ENCODE data around the gene CAB39L.

The CAB39L gene

DNA sequence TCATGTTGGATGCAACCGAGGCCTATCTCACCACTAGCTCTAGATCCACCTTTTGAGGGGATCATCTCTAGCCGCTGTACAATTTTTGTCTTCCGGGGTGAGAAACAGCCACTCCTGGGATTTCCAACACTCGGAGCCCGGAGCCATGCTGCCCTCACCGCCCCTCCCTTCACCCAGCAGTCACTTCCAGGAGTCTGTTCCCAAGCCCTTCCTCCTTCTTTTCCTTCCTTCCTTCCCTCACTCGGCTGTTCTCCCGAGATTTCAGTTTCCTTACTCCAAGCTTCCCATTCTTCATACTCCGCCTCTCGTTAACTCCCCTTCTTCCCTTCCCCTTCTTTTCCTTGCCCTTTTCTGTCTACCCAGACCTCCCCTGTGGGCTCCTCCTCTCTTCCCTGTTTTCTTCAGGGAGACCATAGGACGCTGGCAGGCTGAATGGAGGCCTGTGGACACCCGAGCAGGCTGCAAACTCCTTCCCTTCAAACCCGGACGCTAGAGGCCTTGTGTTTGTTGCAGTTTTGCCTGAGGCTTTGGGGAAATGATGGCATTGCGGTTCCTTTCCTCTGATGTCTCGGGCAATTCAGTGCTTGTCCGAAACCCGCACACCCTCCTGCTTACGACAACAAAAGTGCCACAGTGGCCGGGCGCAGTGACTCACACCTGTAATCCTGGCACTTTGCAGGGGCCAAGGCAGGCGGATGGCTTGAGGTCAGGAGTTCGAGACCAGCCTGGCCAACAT is 96.0 kb downstream of the CAB39L start:
- ATAC-seq (ENCODE audit: low read depth) (no peak), DNase-seq (ENCODE audit: low spot score) (no peak)
- H3K4me3 ChIP-seq (ENCODE audit: severe bottlenecking): no peak overlapping the region
- no peaks in the 10 kb centered on the region for H3K36me3 ChIP-seq (ENCODE audit: low read depth)
- H3K27ac ChIP-seq (ENCODE audit: poor library complexity, severe bottlenecking): no peak overlapping the region
- no peaks in the 10 kb centered on the region for H3K27me3 ChIP-seq (ENCODE audit: insufficient read depth, poor library complexity, severe bottlenecking)
- TF ChIP-seq, protein P1, sequence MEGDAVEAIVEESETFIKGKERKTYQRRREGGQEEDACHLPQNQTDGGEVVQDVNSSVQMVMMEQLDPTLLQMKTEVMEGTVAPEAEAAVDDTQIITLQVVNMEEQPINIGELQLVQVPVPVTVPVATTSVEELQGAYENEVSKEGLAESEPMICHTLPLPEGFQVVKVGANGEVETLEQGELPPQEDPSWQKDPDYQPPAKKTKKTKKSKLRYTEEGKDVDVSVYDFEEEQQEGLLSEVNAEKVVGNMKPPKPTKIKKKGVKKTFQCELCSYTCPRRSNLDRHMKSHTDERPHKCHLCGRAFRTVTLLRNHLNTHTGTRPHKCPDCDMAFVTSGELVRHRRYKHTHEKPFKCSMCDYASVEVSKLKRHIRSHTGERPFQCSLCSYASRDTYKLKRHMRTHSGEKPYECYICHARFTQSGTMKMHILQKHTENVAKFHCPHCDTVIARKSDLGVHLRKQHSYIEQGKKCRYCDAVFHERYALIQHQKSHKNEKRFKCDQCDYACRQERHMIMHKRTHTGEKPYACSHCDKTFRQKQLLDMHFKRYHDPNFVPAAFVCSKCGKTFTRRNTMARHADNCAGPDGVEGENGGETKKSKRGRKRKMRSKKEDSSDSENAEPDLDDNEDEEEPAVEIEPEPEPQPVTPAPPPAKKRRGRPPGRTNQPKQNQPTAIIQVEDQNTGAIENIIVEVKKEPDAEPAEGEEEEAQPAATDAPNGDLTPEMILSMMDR (IDR thresholded peaks at IDR 0.05; ENCODE audit: poor library complexity, severe bottlenecking): no peak
- H3K9me3 ChIP-seq (ENCODE audit: severe bottlenecking): no peaks in the 10 kb centered on the region
- no peaks in the 10 kb centered on the region for H3K4me1 ChIP-seq (ENCODE audit: insufficient read depth, poor library complexity, severe bottlenecking)

DNA sequence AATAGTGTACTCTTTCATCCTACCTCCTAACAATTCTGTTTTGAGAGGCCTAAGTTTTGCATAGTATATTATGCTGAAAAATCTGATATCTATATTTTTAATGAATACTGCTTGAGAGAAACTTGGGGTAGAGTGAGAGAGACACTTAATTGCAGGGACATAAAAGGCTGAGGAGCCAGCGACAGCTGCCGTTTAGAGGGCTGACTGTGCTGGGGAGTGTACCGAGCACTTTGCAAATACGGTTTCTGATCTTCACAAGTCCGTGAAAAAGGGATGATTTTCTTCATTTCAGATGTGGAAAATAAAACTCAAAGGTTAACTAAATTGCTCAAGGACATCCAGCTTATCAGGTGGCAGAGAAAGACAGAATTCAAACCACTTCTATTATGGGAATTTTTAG is 97.4 kb downstream of the CAB39L start:
- Histone ChIP-seq H3K4me1 (ENCODE audit: insufficient read depth, poor library complexity, severe bottlenecking) (no peaks in the 10 kb centered on the region), H3K27me3 (ENCODE audit: insufficient read depth, poor library complexity, severe bottlenecking) (no peaks in the 10 kb centered on the region), H3K9me3 (ENCODE audit: severe bottlenecking) (no peaks in the 10 kb centered on the region), H3K27ac (ENCODE audit: poor library complexity, severe bottlenecking) (no peak overlapping the region), H3K36me3 (ENCODE audit: low read depth) (no peaks in the 10 kb centered on the region), H3K4me3 (ENCODE audit: severe bottlenecking) (no peak overlapping the region)
- ATAC-seq (ENCODE audit: low read depth) (no peak), DNase-seq (ENCODE audit: low spot score) (no peak)
- TF ChIP-seq, protein P1 (IDR thresholded peaks at IDR 0.05; ENCODE audit: poor library complexity, severe bottlenecking): no peak

DNA sequence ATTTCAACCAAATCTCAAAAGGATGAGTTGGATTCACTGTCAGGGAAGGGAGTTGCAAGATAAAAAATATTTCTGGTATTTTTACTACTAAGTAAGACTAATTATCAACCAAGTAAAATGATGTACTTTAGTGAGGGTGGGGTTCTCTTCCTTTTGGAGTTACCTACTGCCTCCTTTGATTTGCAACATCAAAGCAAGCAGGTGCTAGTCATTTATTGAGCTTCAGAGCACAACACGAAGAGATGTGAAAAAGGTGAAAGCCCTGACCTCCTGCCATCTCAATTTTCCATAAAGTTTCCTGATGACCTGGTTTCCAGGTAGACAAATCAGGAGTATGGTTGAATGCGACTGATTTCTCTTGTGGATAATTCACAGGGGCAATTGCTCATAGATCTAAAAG is 100.1 kb downstream of the CAB39L start:
- H3K36me3 ChIP-seq (ENCODE audit: low read depth): no peaks in the 10 kb centered on the region
- H3K4me3 ChIP-seq (ENCODE audit: severe bottlenecking): no peak overlapping the region
- no peaks in the 10 kb centered on the region for H3K27me3 ChIP-seq (ENCODE audit: insufficient read depth, poor library complexity, severe bottlenecking)
- no peak for ATAC-seq (ENCODE audit: low read depth)
- no peak for DNase-seq (ENCODE audit: low spot score)
- no peaks in the 10 kb centered on the region for H3K9me3 ChIP-seq (ENCODE audit: severe bottlenecking)
- H3K4me1 ChIP-seq (ENCODE audit: insufficient read depth, poor library complexity, severe bottlenecking): no peaks in the 10 kb centered on the region
- H3K27ac ChIP-seq (ENCODE audit: poor library complexity, severe bottlenecking): no peak overlapping the region
- TF ChIP-seq, protein P1 (IDR thresholded peaks at IDR 0.05; ENCODE audit: poor library complexity, severe bottlenecking): no peak

DNA sequence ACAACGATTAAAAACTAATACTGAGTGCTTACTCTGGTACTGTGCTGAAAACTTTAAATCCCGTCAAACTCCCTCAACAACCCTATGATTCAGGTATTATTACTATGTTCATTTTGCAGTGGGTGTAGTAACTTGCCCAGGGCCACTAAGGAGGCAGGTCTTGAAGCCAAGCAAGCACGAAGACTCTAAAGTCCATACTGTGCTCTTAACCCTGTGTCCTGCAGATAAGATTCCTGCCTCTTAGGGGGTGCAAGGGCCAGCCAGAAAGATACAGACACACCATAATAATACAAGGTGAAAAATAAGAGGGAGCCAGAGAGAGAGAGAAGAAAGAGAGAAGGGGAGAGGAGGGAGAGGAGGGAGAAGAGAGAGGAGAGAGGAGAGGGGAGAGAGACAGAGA is 100.6 kb downstream of the CAB39L start:
- Histone ChIP-seq H3K27ac (ENCODE audit: poor library complexity, severe bottlenecking) (no peak overlapping the region), H3K36me3 (ENCODE audit: low read depth) (no peaks in the 10 kb centered on the region), H3K27me3 (ENCODE audit: insufficient read depth, poor library complexity, severe bottlenecking) (no peaks in the 10 kb centered on the region), H3K4me3 (ENCODE audit: severe bottlenecking) (no peak overlapping the region), H3K9me3 (ENCODE audit: severe bottlenecking) (no peaks in the 10 kb centered on the region), H3K4me1 (ENCODE audit: insufficient read depth, poor library complexity, severe bottlenecking) (no peaks in the 10 kb centered on the region)
- ATAC-seq (ENCODE audit: low read depth): no peak
- DNase-seq (ENCODE audit: low spot score): no peak
- TF ChIP-seq, protein P1 (IDR thresholded peaks at IDR 0.05; ENCODE audit: poor library complexity, severe bottlenecking): no peak

DNA sequence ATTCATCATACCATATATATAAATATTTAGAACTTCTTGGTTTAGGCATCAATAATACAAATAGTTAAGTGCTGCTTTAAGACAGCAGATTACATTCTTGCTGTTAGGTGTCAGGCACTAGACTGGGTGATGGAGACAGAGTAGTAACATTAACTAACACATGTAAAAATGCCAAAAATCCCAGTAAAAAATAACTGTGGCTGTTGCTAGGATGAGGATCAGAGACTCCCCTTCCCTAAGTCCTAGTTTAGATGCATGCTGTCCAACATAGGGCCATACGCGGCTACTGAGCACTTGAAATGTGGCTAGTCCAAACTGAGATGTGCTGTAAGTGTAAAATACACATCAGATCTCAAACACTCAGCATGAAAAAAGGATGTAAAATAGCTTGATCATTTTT is 101.4 kb downstream of the CAB39L start:
- Histone ChIP-seq H3K27ac (ENCODE audit: poor library complexity, severe bottlenecking) (no peak overlapping the region), H3K4me1 (ENCODE audit: insufficient read depth, poor library complexity, severe bottlenecking) (no peaks in the 10 kb centered on the region), H3K9me3 (ENCODE audit: severe bottlenecking) (no peaks in the 10 kb centered on the region), H3K27me3 (ENCODE audit: insufficient read depth, poor library complexity, severe bottlenecking) (no peaks in the 10 kb centered on the region), H3K36me3 (ENCODE audit: low read depth) (no peaks in the 10 kb centered on the region), H3K4me3 (ENCODE audit: severe bottlenecking) (no peak overlapping the region)
- ATAC-seq (ENCODE audit: low read depth) (no peak), DNase-seq (ENCODE audit: low spot score) (no peak)
- TF ChIP-seq, protein P1 (IDR thresholded peaks at IDR 0.05; ENCODE audit: poor library complexity, severe bottlenecking): no peak

Measured in RWPE2 (cell line).